Measurements from ENCODE around the gene BEND2.
A peak's percentile ranks its signal among the peaks of the same experiment; 100 is the strongest.
"Not testable (repeated sequence)": the region's sequence is repeated elsewhere in the genome, so short reads cannot be mapped to it uniquely, and the experiment has no call there.

BEND2 gene

DNA sequence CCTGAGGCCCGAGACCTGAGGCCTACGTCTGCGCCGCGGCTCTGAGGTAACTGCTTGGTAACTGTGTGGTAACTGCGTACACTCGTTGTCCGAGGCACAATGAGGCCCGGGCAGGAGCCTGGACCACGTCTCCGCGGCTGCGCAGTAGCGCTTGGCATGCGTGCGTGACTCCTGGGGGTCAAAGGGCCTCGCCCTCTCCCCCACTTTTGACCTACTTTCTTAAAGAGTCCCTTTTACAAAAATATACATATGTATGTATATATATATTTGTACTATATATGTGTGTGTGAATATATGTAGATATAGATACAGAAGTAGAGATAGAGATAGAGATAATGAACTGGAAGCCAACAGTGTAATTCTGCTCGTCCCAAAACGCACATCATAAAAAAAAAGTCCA, at the start of gene BEND2:
TSS of gene BEND2 (minus strand) at position 101 of the 400 bp plus-strand sequence. CDS start 136 bp downstream, outside the sequence.
- DNase-seq, result no peak

DNA sequence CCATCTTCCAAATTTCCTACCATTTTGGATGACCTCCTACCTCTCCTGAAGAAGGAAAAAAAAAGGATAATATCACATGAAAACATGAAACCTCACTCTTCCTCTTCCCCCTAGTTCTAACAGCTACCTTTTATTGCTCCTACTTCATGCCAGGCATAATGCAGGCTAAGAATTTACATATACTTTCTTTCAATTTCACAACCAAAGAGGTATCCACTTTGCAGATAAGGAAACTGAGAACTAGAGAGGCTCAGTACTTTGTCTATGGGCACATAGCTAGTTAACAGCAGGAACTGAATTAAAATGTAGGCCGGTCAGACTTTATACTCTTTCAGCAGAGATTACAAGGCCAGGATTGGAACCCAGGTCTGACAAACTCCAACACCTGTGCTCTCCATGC, 34.4 kb upstream of the BEND2 start:
- no peak for DNase-seq

DNA sequence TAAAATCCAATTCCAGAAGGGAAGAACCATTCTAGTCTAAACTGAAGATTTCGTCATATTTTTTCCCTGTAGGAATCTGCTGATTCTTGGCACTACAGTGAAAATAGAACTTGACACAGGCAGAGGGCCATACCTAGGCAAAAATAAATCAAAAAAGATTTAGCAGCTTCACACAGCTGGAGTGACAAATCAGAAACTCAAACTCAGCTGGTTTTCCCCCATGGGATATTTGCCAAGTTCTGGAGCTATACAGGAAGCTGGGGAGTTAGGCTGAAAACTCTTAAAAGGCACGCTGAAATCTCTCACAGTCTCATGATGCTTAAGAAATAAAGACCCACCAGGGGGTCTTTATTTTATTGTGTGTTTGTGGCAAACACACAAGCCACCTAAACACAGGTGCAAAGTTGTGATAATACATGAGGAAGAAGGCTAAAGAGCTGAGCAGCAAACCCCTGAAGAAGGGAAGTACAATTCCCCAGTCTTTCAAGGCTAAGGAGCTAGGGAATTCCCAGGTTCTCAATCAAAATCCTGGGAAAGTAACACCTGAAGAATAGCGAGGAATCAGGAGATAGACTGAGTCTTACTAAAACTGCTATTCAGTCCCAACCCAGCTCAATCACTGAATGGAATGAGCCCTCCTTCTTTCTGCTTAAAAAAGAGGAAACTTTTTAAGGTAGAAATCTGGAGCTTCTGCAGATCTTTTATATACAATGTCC, 32.1 kb upstream of the BEND2 start:
- no peak for DNase-seq

DNA sequence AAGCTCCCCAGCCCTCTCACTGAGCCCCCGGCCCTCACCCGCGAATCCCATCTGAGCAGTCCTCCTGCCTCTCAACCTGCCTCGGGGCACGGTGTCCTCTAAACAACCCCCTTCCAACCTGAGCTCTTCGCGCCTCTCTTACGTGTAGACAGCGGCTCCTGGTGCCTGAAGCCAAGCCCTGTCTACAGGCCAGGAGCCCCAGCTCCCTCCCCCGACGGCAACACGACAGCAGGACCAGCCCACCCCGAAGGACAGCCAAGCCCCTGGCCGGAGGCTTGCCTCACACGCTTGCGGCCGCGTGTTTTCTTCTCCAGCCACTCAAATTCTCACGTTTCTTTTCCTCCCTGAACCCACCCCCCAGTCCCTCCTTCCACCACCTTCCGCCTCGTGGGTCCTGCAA, 9.0 kb upstream of the BEND2 start:
- DNase-seq, result not testable (repeated sequence)

DNA sequence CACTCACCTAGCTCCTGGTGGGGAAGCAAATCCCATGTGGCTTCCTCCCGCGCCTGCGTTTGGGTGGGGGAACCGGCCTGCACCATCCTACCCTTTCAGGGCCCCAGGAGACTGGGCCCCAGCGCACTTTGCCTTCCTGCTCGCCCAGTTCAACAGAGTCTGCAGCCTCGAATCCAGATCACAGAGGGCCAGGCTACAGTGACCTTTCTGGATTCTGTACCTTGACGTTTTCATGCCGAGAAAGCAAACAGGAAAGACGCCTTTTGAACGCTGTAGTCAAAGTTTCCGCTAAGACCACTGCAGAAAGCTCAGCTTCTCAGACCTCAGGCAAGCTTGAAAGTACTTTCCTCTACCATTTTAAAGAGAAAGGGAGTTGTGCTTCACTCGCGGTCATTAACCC, 7.4 kb upstream of the BEND2 start:
- no peak for DNase-seq

DNA sequence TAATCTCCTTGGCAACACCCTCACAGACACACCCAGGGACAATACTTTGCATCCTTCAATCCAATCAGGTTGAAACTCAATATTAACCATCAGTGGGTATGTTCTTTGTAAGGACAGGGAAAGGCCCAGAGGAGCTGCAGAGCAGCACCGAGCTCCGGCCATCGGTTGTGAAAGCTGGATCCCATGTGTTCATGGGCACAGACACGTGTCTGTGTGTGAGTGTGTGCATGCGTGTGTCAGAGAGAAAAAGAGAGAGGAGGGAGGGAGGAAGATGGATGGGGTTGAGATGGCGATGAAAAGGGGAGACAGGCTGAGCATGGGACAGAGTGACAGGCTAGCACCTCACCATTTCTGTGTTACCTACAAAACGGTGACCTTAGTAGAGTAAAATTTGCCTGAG, 6.8 kb upstream of the BEND2 start:
- DNase-seq, result no peak

DNA sequence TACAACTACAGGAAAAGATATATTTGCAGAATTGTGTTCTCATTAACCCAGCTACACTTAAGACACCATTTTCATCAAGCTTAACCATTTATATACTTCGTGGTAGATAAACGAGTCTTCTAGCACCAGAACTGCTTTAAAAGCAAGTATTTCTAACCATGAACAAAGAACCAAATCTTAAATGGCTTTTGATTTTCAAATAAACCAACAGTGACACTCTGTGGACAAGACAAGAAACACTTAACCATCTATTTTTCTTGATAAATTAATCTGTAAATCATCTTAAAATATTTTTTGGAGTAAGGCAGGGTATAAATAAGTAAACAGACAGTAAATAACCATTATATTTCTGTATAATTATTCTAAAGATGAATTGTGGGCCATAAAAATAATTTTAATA, 10.2 kb downstream of the BEND2 start:
- DNase-seq, result peak; percentile 56

DNA sequence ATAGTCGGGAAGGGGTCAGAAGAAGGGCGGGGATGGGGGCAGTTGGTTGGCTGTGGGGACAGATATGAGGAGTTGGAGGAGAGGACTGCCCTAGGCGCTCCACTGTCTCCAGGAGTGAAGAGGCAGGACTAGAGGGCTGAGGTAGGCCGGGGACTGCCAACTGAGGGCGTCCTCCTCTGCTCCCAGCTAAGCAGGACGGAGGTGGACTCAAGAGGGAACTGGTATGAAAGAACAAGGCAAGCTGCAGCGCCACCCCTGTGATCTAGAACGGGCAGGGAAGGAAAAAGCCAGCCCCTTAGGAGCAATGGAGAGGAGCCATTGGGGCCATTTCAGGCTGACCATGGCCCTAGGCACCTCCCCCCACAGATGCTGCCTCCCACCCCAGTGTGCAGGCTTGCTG, 14.0 kb downstream of the BEND2 start:
- DNase-seq, result no peak

DNA sequence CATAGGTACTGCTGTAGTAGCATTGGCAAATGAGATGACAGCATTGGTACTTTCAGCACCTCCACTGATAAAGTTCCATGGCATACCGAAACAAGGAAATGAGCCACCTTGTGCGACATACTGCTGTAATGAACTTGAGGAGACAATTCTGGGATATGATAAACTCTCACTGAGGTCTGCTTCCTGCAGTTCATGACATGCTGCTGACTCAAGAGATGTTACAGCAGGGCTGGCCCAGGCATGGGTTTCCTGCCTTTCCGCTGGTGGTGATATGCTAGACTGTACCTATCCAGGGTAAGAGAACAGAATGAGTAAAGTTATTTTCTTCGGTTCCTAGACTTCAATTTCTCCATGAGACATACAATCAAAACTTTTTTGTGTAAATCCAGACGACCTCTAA, 17.1 kb downstream of the BEND2 start:
- DNase-seq, result no peak

DNA sequence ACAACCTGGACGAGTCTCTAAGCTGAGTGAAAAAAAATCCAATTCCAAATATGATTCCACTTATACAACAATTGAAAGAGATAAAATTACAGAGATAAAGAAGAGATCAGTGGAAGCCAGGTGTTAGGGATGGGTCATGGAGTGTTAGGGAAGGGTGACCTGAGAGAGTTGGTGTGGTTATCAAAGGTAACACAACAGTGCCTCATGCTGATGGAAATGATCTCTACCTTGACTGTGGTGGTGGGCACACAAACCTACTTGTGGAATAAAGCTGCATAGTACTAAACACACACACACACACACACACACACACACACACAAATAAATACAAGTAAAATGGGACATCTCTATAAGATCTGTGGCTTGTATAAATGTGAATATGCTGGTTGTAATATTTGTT, 26.0 kb downstream of the BEND2 start:
- DNase-seq, result no peak

DNA sequence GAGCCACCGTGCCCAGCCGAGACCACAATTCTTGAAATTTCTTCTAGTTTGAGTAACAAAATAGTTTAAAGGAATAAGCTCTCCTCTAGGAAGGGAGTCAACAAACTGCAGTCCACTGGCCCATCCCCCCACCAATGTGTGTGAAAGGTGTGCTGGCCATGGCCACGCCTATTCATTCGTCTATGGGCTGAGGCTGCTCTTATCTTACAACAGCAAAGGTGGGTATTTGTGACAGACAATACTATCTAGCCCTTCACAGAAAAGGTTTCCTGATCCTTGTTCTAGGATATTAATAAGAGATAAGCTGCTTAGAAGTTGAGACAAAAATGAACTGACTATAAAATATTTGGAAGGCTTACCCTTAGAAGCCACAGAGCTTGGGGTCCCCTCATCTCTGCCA, 41.2 kb downstream of the BEND2 start:
- DNase-seq, result no peak

DNA sequence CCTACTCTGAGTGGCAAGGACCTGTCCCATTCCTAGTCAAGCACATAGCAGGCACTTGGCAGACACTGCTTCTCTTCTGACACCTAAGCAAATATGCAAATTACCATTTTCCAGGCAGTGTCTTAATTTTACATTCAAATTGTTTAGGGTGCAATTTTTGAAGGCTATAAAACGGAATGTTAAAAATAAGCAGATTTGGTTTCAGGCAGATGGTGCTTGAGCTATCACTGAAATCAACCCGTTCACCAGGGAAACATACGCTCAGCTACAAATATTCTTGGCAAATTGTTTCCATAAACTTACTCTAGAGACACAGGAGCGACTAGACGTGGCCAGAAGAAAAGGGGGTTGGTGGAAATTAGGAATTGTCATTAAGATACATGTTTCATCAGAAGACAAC, 45.7 kb downstream of the BEND2 start:
- DNase-seq, result no peak

DNA sequence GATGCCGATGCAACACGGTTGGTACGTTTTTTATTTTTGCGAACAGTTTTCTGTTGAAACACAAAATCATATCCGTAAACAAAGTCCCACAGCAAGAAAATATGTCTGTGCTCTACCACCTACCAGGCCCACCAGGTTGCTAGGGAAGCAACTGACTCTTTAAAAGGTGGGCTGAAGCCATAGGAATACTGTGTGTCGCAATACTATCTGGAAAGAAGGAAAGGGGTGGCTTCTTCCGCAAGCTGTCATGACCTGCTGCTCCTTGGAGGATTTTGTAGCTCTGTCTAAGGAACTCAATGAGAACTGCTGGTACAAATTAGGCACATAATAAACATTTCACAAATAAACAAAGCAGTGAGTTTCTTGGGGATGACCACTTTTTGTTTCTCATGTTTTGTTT, 46.5 kb downstream of the BEND2 start:
- DNase-seq, result no peak

DNA sequence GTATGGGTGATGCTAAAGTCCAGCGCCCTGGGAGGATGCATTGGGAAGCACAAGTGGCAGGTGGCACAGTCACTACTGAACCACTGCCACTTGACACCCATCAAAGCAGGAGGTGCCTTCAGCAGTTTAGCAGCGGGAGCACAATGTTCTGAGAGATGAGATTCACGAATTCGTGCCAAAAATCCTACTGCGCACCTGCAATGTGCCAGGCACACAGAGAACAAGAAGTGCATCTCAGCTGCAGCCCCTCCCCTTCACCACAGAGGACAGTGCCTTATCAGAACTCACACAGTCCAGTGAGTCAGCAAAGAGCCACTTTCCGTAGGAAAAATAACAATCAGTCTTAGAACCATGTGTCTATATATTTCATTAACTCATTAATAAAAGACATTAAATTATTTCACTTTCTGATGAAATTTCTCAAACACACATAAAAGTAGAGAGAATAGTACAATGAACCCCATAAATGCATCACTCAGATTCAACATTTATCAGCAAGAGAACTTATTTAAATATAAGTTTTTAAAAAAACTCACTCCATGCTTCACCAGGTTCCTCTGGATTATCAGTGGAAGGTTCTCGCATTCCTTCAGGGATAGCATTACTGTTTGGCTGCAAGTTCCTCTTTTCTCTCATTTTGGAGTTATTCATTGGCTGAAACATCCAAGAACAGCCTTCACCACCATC, 47.0 kb downstream of the BEND2 start:
- no peak for DNase-seq

DNA sequence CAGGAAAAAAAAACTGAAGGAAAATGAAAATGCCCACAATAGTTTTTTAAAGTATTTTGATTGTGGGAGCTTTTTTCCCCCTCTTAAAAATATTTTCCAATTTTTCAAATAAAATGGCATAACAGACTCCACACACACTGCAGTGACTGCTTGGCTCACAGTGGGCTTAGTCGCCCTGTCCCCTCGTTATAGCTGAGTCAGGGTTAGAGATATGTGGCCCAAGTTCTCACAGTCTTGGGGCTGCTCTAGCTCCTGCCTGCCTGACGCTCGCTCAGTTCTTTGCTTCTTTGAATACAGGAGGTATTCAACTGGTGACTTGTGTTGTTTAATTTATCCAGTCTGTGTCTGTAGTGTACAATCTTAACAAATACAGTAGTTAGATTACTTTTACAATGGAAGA, 47.7 kb downstream of the BEND2 start:
- no peak for DNase-seq

DNA sequence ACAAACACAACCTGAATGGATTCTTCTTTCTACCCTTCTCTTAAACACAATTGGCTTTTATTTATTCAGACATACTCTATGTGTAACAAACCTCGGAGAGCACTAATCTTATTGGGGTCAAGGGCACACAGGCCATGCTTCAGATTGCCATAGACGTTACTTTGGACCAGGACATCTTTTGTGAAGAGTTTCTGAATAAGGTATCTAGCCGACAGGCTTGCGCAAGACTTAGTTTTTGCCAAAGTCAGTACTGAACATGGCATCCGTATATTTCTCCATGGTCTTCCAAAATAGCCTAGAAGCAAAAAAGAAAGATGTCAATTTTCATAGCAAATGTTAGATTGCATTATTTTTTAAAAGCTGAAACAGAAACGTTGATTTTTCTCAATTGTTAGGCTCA, 49.8 kb downstream of the BEND2 start:
- DNase-seq, result peak; percentile 20

DNA sequence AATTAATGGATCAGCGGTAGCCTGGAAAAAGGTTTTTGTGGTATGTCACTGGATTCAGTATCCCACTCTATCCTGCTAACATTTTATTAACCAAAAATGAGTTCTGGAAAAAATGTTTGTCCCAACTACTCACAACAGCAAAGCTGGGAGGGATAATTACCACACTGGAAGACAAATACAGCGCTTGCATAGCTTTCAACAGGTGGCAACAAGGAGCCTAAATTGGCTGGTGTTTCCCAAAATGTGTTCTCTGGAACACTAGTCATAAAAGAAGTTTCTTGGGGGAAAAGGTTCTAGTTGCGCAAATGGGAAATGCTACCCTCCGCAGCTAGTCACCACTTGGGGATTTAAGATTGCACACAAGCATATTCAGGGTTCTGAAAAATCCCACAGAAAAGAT, 54.6 kb downstream of the BEND2 start:
- no peak for DNase-seq

DNA sequence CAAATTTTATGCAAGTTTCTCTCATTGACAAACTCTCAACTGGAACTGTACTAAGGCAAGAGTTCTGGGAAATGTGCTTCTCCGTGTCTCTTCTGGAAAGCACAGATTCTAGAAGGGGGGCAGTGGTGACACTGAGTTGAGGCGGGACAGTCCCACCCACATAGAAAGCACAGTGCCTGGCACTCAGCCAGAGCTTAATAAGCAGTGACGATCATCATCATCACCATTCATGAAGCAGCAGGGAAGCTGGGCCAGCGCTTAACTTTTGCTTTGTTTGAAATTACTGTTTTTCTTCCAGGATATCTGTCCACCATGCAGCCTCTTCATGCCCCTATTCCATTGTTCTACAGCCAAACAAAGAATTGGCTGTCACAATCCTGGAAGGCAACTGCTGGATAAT, 60.3 kb downstream of the BEND2 start:
- peak; percentile 51 for DNase-seq

DNA sequence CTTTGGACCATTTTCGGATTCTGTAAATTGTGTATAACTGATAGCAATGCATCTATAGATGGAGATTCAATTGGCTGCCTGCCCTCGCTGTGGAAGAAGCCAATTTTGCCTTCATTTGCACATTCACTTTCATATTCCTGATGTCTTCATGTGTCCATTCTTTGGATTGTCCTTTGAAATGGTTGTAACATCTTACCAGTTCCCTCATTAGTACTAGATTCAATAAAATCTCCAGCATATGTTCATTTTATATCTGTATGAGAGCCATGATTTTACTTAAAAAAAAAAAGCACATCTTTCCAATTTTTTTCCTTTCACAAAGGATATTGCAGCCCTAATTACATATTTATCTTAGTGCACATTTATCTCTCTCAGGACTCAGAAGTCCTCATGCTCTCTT, 61.7 kb downstream of the BEND2 start:
- no peak for DNase-seq

DNA sequence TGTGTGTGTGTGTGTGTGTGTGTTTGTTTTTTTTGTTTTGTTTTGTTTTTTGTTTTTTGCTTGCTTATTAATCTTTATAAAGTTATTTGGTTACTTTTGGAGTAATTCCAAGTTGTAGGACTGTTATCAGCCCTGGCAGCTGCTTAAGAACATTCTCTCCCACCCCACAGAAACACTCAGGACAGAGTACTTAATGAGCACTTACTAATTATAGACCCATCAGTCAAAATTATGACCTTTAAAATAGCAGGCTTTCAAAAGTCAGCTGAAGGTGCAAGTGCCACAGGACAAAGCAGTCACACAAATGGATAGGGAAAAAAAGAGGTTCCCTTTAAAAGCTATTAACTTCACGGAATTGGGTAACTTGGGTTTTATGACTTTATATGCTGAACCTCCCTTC, 69.0 kb downstream of the BEND2 start:
- peak; percentile 39 for DNase-seq

DNA sequence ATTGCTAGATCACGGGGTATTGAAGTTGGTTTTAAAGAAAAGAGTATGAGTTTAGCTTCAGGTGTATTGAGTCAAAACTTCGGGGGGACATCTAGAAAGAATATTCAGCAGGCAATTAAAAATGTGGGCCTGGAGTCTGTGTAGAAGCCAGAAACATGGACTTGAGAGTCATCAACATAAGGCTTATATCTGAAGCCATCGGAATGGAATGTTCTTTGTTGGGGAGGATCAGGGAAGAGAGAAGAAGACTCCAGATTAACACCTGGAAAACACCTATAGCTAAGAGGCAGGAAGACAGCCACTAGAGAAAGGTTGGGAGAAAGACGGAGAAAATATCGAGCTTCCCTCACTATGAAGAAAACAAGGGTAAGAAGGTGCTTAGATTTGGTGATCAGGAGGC, 69.5 kb downstream of the BEND2 start:
- DNase-seq, result no peak

DNA sequence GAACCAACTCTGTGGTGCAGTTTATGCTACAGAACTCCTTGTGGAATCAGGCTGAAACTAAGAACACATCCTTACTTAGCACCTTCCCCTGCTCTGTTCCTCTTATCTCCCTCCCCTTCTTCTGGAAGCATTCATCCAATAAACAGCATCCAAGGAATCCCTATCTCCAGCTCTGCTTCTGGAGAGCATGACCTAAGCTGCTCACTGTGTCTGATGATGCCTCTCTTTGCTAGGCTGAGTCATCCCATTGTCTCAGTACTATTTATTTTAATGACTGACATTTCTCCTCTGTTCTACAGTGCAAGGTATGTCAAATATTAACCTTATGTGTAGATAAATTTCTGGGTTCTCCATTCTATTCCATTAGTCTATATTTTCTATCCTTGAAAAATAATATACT, 71.2 kb downstream of the BEND2 start:
- peak; percentile 27 for DNase-seq

DNA sequence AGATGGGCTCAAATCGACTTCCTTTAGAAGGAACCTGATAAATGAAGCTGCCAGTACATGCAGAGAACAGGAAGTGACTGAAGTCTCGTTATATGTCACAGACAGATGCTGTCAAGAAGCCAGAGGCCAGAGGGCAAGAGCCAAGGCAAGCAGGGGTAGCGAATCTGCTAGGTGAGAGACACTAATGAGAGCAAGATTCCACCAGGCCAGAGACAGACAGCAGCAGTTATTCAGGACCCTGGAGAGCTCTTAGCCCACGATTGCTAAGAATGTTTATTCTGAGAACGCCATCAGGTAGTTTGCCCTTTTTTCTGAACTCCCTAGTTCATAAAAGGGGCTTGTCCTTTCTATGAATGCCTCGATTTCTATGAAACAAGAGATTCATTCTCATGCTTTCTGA, 73.7 kb downstream of the BEND2 start:
- no peak for DNase-seq

DNA sequence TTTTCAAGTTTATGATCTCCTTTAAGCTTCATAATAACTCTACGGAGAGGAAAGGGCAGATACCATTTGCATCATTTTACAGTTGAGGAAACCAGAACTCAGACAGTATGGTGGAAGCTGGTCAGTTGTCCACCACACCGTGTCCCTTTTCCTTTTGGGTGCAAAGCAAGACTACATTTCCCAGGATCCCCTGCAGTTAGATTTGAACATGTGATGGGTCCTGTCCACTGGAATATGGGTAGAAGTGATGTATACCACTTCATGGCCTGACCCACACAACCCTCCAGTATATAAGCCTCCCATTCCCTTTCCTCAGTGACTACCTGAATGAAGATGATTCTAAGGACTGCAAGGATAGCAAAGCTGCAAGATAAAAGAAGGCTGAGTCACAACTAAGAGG, 74.7 kb downstream of the BEND2 start:
- DNase-seq, result no peak

DNA sequence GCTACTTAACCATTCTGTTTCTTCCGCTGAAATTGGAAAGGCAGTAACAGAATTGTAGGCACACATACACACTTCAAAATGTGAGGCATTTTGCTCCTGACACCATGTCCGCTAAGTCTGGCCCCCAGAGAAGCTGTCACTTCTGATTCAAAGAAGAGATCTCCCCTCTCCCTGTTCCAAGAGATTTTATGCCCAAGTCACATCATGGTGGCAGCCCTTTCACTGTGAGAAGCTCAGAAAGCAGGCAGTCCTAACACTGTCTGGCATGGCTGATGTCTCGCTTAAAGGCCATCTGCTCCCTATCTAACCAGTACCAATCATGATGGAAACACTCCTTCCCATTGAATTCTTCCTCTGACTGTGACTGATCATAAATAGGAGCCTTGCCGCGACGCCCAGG, 83.9 kb downstream of the BEND2 start:
- DNase-seq, result no peak

Data from NCI-H2227 treated with DMSO at 0.1 percent for 48 hours (cell line).